Mucosa of descending colon (tissue), 3 donors: ENCODE data around the gene CNN2. TPM values are rescaled to one million over a fixed set of nuclear protein-coding genes. Genes with fewer than 3 reads are reported as not detected.

Experiments used
- ATAC-seq: fragments of 200-7000 bp; cut with Tn5 transposase; one replicate; pipeline ENCODE4 v1.9.1; 2020; ENCODE audit warnings: mild to moderate bottlenecking, moderate library complexity
- DNase-seq, 3 donors: peaks; one replicate each; pipeline ENCODE4 v3.0.0-alpha.2; 2020
- H3K36me3 ChIP-seq: fragments of 200-600 bp; one replicate; pipeline ENCODE4 v1.8.0; 2021; ENCODE audit warnings: low read depth, mild to moderate bottlenecking
- H3K4me1 ChIP-seq: fragments of 200-600 bp; one replicate; pipeline ENCODE4 v1.8.0; 2021; ENCODE audit warnings: low read depth, mild to moderate bottlenecking
- H3K4me3 ChIP-seq: fragments of 200-600 bp; one replicate; pipeline ENCODE4 v1.8.0; 2021; ENCODE audit warnings: mild to moderate bottlenecking
- H3K9me3 ChIP-seq: fragments of 200-600 bp; one replicate; pipeline ENCODE4 v1.8.0; 2021; ENCODE audit warnings: mild to moderate bottlenecking
- CTCF ChIP-seq: fragments of 200-600 bp; IDR thresholded peaks from one replicate; pipeline ENCODE4 v1.8.0; 2022; ENCODE audit warnings: antibody characterized with exemption, mild to moderate bottlenecking
- intact Hi-C, 2 donors: fragments of 100-400 bp; cut with DNase I in 1 of 2; cut with micrococcal nuclease in 1 of 2; formaldehyde crosslinking; loops; one replicate each; pipeline versions ENCODE4 v1.11.0 to v1.11.1; 2022; cut with DNase I, micrococcal nuclease
- total RNA-seq, 3 donors: library from RNA; stranded (reverse); fragmentation: NEBNext Ultra II Directional in 2 of 3; extraction: Animal tissue kit (Norgen Biotek cat#: 25700) in 2 of 3; gene quantifications; one replicate each; pipeline versions ENCODE4 v1.2.1 to v1.2.4, GENCODE V29; 2021 to 2023
- donor health status: DM: no; HTN: no; CAD: no; lungs with moderate emphysema.
- donor health status: DM: no; HTN: no; CAD: no.
- donor health status: DM: no; HTN: yes; CAD: no.

CNN2 gene
- total RNA-seq, 3 donors from 2014 or later = 65.0 to 88.8 (median 84.7) TPM

- Histone ChIP-seq H3K4me1 (peaks cover 39% of the 10 kb centered on the region), H3K4me3 (no peak overlapping the region), H3K36me3 (peaks cover 3% of the 10 kb centered on the region), H3K9me3 (no peaks in the 10 kb centered on the region)
- intact Hi-C loops = no loop called here
- ATAC-seq (no peak), DNase-seq (no peak)
- no peak for TF ChIP-seq CTCF
These were observed 12.0 kb upstream of the CNN2 start for GRCh38 chr19:1014161-1015060.

- H3K4me1 ChIP-seq = peaks cover 41% of the 10 kb centered on the region
- H3K4me3 ChIP-seq = no peak overlapping the region
- TF ChIP-seq CTCF = no peak
- intact Hi-C loops = no loop called here
- DNase-seq = peak in 1 of 3 donors; percentile 31
- no peaks in the 10 kb centered on the region for H3K9me3 ChIP-seq
- no peak for ATAC-seq
- peaks cover 3% of the 10 kb centered on the region for H3K36me3 ChIP-seq
These were observed 11.2 kb upstream of the CNN2 start for GRCh38 chr19:1015061-1015781.

GRCh38 chr19:1015782-1016646 is 10.4 kb upstream of the CNN2 start:
- no peak for TF ChIP-seq CTCF
- Histone ChIP-seq H3K36me3 (peaks cover under 1% of the 10 kb centered on the region), H3K9me3 (no peaks in the 10 kb centered on the region), H3K4me3 (no peak overlapping the region), H3K4me1 (peaks cover 41% of the 10 kb centered on the region)
- DNase-seq (peak in 1 of 3 donors; percentile 35), ATAC-seq (no peak)
- intact Hi-C loops = no loop called here

- intact Hi-C loops = no loop called here
- peak in 2 of 3 donors; percentile 59 to 62 for DNase-seq
- Histone ChIP-seq H3K4me1 (peaks cover 42% of the 10 kb centered on the region), H3K36me3 (no peaks in the 10 kb centered on the region), H3K4me3 (no peak overlapping the region), H3K9me3 (no peaks in the 10 kb centered on the region)
- no peak for TF ChIP-seq CTCF
- peak; percentile 21 for ATAC-seq
These were observed 9.7 kb upstream of the CNN2 start for GRCh38 chr19:1016647-1017114.
